Liver (tissue), 3 donors: ENCODE results near the gene RYR2.

Source experiments
- ATF3 ChIP-seq: IDR thresholded peaks from 2 replicates; pipeline ENCODE4 v1.6.1; 2016; ENCODE audit warnings: antibody characterized with exemption
- CTCF ChIP-seq: fragments of 150-350 bp; IDR thresholded peaks from 2 replicates; pipeline ENCODE4 v1.5.1; 2017; ENCODE audit warnings: improper control_type of control experiment, low read depth, low read length; ENCODE audit not compliant: missing input control
- EGR1 ChIP-seq, 2 donors: IDR thresholded peaks; 2 replicates each; pipeline ENCODE4 v1.6.1; 2016 to 2018; ENCODE audit warnings: antibody characterized with exemption in 2 of 2, low read depth in 2 of 2
- FOXA1 ChIP-seq: IDR thresholded peaks from 2 replicates; pipeline ENCODE4 v1.6.1; 2016; ENCODE audit warnings: antibody characterized with exemption
- GABPA ChIP-seq, 2 donors: IDR thresholded peaks in 1 of 2; conservative IDR thresholded peaks in 1 of 2; 2 replicates each; pipeline ENCODE4 v1.6.1; 2016; ENCODE audit warnings: antibody characterized with exemption in 2 of 2, mild to moderate bottlenecking in 1 of 2, moderate library complexity in 1 of 2
- JUND ChIP-seq, 2 donors: IDR thresholded peaks; 2 replicates each; pipeline ENCODE4 v1.6.1; 2016; ENCODE audit warnings: antibody characterized with exemption in 2 of 2
- MAX ChIP-seq: IDR thresholded peaks from 2 replicates; pipeline ENCODE4 v1.6.1; 2016; ENCODE audit warnings: antibody characterized with exemption
- NR2F2 ChIP-seq: IDR thresholded peaks from 2 replicates; pipeline ENCODE4 v1.6.1; 2016; ENCODE audit warnings: antibody characterized with exemption
- RAD21 ChIP-seq, 2 donors: IDR thresholded peaks; 2 replicates each; pipeline ENCODE4 v1.6.1; 2016; ENCODE audit warnings: antibody characterized with exemption in 2 of 2, mild to moderate bottlenecking in 2 of 2
- REST ChIP-seq: IDR thresholded peaks from 2 replicates; pipeline ENCODE4 v1.6.1; 2016; ENCODE audit warnings: antibody characterized with exemption, mild to moderate bottlenecking
- SP1 ChIP-seq: IDR thresholded peaks from 2 replicates; pipeline ENCODE4 v1.6.1; 2018; ENCODE audit warnings: antibody characterized with exemption, mild to moderate bottlenecking
- TAF1 ChIP-seq: conservative IDR thresholded peaks from 2 replicates; pipeline ENCODE4 v1.6.1; 2016; ENCODE audit warnings: antibody characterized with exemption, mild to moderate bottlenecking
- YY1 ChIP-seq: IDR thresholded peaks from 2 replicates; pipeline ENCODE4 v1.6.1; 2016; ENCODE audit warnings: antibody characterized with exemption, mild to moderate bottlenecking
- ZBTB33 ChIP-seq: IDR thresholded peaks from 2 replicates; pipeline ENCODE4 v1.6.1; 2016; ENCODE audit warnings: antibody characterized with exemption
- donor health status: healthy.
- donor health status: healthy.

- no peak for TF ChIP-seq CTCF
- no peak for TF ChIP-seq JUND (IDR thresholded peaks at IDR 0.05)
- TF ChIP-seq SP1: no peak
- TF ChIP-seq TAF1: no peak
- TF ChIP-seq ATF3: no peak
- TF ChIP-seq RAD21 (IDR thresholded peaks at IDR 0.05): no peak
- no peak for TF ChIP-seq EGR1 (IDR thresholded peaks at IDR 0.05; ENCODE audit: low read depth in 2 of 2)
- no peak for TF ChIP-seq YY1
- TF ChIP-seq FOXA1: no peak
- TF ChIP-seq GABPA (IDR thresholded peaks at IDR 0.05 in 1 of 2, conservative IDR thresholded peaks at IDR 0.05 in 1 of 2): no peak
- no peak for TF ChIP-seq REST
- no peak for TF ChIP-seq NR2F2
- no peak for TF ChIP-seq ZBTB33
- no peak for TF ChIP-seq MAX
Measured at GRCh38 chr1:237873487-237874211, 831.7 kb downstream of the RYR2 start.
